Measurements from ENCODE around the gene ADAMTS2.

The ADAMTS2 gene

DNA sequence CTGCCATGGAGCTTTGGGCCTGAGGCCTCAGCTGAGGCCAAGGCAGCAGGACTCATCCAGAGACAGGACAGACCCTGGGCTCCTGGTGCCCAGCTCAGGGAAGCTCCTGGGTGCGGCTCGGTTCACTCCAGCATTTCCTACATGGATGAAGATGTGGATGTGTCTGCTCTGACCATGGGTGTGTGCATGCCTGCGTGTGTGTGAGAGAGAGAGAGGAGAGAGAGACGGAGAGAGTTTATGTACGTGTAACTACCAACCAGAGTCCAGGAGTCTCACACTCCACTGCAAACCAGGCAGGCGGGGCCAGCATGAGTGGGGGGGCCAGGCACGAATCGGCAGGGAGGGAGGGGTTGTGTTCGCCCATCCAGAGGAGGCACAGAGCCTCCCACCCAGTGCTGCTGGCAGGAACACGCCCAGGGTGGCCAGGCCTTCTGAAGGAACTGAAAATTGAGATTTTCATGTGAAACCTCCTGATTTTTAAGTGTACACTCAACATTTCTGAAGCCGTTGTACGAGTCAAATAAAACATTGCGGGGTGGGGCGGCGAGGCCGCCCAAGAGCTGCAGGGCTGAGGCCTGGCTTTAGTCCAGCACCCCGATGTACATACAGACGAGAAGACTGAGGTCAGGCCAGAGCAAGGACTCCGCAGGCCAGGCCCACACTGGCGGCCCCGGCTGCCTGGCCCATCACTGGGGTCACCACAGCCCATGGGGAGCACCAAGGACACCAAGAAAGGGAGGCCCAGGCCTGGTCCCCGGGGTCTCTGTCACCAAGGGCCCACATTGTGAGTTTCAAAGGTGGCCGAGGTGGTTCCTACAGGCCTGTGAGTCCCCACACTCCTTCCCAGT lies 88.7 kb downstream of the ADAMTS2 start:
- POLR2A ChIA-PET = no interaction called here
- TF ChIP-seq, protein P1, sequence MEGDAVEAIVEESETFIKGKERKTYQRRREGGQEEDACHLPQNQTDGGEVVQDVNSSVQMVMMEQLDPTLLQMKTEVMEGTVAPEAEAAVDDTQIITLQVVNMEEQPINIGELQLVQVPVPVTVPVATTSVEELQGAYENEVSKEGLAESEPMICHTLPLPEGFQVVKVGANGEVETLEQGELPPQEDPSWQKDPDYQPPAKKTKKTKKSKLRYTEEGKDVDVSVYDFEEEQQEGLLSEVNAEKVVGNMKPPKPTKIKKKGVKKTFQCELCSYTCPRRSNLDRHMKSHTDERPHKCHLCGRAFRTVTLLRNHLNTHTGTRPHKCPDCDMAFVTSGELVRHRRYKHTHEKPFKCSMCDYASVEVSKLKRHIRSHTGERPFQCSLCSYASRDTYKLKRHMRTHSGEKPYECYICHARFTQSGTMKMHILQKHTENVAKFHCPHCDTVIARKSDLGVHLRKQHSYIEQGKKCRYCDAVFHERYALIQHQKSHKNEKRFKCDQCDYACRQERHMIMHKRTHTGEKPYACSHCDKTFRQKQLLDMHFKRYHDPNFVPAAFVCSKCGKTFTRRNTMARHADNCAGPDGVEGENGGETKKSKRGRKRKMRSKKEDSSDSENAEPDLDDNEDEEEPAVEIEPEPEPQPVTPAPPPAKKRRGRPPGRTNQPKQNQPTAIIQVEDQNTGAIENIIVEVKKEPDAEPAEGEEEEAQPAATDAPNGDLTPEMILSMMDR (IDR thresholded peaks at IDR 0.05; ENCODE audit: control extremely low read depth, extremely low read depth, low read depth, missing control alignments) = no peak
- DNase-seq (ENCODE audit: extremely low spot score) = no peak
- CTCF ChIA-PET = no interaction called here

DNA sequence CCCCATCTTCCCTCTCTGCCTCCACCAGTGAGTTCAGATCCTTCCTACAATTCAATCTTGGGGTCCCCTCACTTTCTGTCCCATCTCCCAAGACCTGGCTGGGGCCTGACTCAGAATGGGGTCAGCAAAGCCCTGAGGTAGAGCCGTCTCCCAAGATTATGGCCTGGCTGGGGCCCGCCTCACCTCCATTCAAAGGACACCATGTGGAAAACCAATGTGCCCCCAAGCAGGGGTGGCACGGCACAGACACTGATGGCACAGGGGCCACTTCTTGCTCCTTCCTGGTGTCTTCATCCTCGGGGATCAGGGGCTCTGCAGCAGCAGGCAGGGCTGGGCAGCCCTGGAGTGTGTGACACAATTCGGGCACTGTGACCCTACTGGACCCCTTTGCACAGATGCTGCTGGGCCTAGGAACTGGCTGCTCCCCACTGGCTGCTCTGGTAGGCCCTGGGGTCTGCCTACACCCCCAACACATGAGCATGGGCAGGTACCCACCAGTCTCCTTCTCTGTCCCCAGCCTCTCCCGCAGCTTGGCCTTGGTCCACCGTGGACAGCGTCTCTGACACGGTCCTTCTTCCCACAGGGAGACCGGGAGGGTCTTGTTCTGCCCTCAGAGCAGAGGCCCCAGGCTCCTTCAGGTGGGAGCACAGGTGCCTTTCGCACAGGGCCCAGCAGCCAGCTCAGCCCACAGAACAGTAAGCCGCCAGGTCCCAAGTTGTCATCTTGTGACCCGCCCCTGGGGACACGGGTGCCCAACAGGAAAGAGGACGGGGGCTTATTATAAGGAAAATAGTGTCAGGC lies 89.5 kb downstream of the ADAMTS2 start:
- ChIA-PET CTCF (no interaction called here), POLR2A (no interaction called here)
- TF ChIP-seq, protein P1 (IDR thresholded peaks at IDR 0.05; ENCODE audit: control extremely low read depth, extremely low read depth, low read depth, missing control alignments) = no peak
- DNase-seq (ENCODE audit: extremely low spot score) = no peak

DNA sequence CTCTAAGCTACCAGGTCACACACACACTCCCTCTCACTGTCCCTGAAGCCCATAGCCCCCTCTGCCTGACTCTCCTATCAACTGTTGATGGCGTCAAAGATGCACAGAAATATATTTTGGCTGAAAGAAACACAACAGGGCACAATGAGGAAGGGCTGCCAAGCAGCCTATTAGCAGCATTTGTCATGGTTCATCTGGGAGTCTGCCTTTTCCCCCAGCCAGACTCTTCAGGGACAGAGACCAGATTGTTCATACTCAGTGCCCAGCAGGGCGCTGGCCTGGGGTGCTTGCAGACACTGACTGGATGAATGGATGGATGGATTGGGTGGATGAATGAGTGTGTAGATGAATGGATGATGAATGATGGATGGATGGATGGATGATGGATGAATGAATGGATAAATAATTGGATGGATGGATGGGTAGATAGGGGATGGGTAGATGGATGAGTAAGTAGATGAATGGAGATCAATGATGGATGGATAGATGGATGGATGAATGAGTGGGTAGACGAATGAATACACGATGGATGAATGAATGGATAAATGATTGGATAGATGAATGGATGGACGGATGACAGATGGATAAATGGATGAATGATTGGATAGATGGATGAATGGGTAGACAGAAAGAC lies 90.5 kb downstream of the ADAMTS2 start:
- POLR2A ChIA-PET = no interaction called here
- TF ChIP-seq, protein P1 (IDR thresholded peaks at IDR 0.05; ENCODE audit: control extremely low read depth, extremely low read depth, low read depth, missing control alignments) = no peak
- no peak for DNase-seq (ENCODE audit: extremely low spot score)
- CTCF ChIA-PET = no interaction called here

DNA sequence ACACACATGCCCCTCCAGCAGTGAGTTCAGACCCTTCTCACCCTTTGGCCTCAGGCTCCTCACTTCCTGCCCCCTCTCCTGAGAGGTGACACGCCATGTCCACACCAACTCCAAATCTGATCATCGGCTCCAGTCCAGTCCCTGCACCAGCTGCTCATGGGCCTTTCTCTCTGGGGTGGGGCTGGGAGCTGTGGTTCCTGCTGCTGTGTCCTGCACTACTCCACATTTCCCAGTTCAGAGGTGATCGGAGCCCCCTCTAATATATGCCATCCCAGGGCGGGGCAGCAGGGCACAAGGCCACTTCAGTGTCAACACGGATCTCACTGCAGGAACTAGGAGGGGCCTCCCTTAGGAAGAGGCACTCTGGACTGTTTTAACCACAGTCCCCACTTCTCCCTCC lies 91.5 kb downstream of the ADAMTS2 start:
- ChIA-PET POLR2A (no interaction called here), CTCF (no interaction called here)
- DNase-seq (ENCODE audit: extremely low spot score) = no peak
- TF ChIP-seq, protein P1 (IDR thresholded peaks at IDR 0.05; ENCODE audit: control extremely low read depth, extremely low read depth, low read depth, missing control alignments) = no peak

DNA sequence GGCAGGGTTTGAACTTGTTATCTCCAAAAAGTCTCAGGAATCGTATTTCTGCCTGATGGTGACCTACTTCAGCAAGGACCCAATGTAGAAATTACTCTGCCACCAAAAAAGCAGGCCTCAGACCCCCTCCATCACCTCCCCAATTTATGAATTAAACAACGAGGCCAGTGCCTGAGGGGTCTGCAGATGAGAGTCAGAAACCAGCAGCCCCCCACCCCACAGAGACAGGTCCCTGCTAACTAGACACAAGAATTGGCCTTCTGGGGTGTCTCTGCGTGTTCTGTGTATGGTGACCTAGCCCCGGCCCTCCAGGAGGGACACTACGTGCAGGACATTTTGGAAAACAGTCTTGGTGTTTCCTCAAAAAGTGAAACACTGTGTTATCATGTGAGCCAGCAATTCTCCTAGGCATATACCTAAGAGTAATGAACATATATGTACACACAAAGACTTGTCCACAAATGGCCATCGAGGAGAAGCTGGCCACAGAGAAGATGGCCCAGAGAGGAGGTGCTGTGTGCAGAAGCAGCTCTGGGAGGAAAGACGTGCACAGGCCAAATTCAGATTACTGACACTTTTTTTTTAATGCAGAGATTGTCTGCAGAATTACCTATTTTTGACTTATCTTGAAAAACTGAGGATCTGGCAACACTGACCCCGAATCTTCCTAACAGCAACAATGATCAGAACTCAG lies 93.8 kb downstream of the ADAMTS2 start:
- ChIA-PET POLR2A (no interaction called here), CTCF (no interaction called here)
- TF ChIP-seq, protein P1 (IDR thresholded peaks at IDR 0.05; ENCODE audit: control extremely low read depth, extremely low read depth, low read depth, missing control alignments) = no peak
- DNase-seq (ENCODE audit: extremely low spot score) = no peak
